Dedifferentiated amniotic fluid mesenchymal stem cell (primary cell): Measurements from ENCODE around the gene COPE.
"Not testable (repeated sequence)": the region's sequence is repeated elsewhere in the genome, so short reads cannot be mapped to it uniquely, and the experiment has no call there.

Experiments used
- DNase-seq: peaks from one replicate; pipeline ENCODE4 v3.0.0-alpha.2; 2016; ENCODE audit errors: extremely low spot score

The COPE gene

DNA sequence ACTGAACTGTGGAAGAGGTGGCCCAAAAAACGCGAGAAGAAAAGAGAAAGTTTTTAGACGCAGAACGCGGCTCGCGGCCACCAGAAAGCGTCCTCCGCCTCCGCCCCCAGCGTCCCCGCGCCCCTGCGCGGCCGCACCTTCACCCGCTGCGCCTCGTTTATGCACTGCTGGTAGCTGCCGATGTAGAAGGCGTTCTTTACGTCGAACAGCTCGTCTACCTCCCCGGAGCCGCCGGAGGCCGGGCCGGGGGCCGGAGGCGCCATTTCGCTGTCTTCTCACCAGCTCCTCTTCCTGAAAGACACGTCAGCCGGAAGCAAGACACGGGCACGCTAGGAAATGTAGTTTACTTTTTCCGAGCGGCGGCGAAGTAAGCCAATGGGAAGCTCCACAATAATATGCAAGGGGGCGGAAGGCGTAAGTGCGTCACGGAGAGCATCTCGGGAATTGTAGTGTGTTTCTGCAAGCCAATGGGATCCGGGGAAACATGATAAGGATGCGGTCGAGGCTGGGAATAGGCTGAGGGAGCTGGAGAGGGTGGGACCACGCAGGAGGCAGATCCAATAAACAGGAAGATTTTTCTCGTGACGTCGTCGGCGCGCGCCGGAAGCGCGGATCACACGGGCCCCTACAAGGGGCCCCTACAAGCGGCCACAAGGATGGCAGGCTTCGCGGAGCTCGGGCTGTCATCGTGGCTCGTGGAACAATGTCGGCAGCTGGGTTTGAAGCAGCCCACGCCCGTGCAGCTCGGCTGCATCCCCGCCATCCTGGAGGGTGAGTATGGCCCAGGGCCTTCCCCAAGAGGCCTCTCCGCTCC lies at the start of gene COPE, which contains the start of gene DDX49:
Gene COPE, minus strand, starts transcription at position 302 of the 814 bp plus-strand sequence. Its CDS starts 39 bp downstream, at position 263.
Gene DDX49, plus strand, starts transcription at position 630 of the 814 bp plus-strand sequence. Its CDS starts 27 bp downstream, at position 657.
- peak; percentile 100 for DNase-seq

GRCh38 chr19:18967358-18968146 lies 48.4 kb upstream of the COPE start:
- no peak for DNase-seq

DNA sequence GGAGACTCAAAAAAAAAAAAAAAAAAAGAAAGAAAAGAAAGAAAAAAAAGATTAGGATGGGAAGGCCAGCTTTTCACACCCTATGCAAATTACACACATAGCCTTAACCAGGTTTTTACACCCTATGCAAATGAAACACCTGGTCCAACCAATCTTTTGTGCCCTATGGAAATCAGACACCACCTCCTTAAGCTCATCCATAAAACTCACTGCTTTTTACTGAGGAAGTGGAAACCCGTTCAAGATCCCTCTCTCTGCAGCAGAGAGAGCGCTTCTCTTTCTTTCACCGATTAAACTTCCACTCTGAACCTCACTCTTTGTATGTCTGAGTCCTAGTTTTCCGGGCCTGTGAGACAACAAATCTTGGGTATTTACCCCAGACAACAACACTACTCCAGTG lies 47.1 kb upstream of the COPE start:
- DNase-seq = no peak

DNA sequence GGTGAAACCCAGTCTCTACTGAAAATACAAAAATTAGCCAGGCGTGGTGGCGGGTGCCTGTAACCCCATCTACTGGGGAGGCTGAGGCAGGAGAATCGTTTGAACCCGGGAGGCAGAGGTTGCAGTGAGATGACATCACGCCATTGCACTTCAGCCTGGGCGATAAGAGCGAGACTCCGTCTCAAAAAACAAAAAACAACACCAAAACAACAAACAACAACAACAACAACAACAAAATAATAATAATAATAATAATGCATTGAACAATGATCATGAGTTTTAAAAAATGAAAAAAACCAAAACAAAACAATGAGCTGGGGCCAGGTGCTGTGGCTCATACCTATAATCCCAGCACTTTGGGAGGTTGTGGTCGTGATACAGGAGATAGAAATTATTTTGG lies 44.9 kb upstream of the COPE start:
- no peak for DNase-seq

DNA sequence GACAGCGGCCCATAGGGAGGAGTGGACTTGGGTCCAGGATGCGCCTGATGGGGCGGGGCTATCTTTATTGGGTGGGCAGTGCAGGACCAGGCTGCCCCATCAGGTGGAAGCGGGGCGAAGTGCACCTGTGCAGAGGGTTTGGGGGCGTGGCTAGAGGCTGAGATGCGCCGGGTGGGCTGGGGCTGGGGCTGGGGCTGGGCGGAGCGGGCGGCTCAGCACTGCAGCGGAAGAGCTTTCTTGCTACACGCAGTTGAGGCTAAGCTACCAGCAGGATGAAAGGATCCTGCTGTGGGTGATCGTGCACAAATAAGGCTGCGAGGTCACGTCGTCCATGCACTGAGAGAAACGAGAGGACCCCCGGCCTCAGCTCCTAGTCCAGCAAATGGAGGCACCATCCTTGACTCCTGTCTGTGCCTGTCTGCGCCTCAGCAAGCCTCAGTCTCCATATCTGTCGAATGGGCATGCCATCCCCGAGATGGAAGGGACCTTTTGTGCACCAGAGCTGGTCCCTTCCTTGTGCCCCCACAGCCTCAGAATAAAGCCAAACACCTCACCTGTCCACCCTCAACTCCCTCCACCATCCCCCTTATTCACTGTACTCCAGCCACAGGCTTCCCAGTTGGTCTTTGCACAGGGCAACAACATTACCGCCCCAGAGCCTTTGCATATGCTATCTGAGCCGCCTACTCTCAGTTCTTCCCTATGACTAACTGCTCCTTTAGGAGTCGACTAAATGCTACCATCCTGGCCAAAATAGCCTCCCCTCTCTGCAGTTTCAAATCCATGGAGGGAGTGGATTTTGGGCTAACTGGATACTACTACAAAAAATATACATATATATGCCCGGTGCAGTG lies 42.8 kb upstream of the COPE start:
- DNase-seq = no peak

- DNase-seq = no peak
Measured at GRCh38 chr19:18960370-18960769, 41.2 kb upstream of the COPE start.

GRCh38 chr19:18955042-18955441 lies 35.9 kb upstream of the COPE start:
- DNase-seq = no peak

- DNase-seq = no peak
Measured at GRCh38 chr19:18954094-18954493, 34.9 kb upstream of the COPE start.

DNA sequence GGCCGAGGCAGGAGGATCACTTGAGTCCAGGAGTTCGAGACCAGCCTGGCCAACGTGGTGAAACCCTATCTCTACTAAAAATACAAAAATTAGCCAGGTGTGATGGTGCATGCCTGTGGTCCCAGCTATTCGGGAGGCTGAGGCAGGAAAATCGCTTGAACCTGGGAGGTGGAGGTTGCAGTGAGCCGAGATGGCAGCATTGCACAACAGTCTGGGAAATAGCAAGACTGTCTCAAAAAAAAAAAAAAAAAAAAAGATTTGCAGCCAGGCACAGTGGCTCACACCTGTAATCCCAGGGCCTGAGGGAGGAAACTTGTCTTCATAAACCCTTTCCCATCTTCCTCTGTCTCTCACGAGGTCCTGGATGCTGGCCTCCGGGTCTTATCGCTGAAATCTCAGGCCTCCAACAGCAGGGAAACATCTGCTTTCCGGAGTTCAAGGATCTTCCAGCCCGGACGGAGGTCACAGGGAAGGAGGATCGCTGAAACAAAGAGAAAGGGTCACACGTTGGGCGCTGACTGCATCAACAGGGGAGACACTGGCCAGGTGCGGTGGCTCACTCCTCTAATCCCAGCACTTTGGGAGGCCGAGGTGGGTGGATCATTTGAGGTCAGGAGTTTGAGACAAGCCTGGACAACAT lies 33.3 kb upstream of the COPE start:
- DNase-seq = not testable (repeated sequence)

GRCh38 chr19:18951721-18952281 lies 32.6 kb upstream of the COPE start:
- peak; percentile 34 for DNase-seq

DNA sequence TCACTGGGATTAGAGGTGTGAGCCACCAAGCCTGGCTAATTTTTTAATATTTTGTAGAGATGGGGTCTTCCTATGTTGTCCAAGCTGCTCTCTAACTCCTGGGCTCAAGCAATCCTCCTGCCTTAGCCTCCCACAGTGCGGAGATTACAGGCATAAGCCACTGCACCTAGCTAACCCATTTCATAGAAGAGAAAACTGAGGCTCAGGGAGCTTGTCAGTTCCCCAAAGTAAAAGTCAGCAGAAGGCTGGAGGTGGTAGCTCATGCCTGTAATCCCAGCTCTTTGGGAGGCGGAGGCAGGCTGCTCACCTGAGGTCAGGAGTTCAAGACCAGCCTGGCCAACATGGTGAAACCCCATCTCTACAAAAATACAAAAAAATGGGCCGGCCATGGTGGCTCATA lies 30.7 kb upstream of the COPE start:
- DNase-seq = no peak

- DNase-seq = no peak
Measured at GRCh38 chr19:18948976-18949356, 29.8 kb upstream of the COPE start.

GRCh38 chr19:18948075-18948975 lies 29.1 kb upstream of the COPE start:
- DNase-seq = no peak

- no peak for DNase-seq
Measured at GRCh38 chr19:18946918-18947317, 27.7 kb upstream of the COPE start.

- DNase-seq = no peak
Measured at GRCh38 chr19:18946335-18946734, 27.1 kb upstream of the COPE start.

- DNase-seq = no peak
Measured at GRCh38 chr19:18945297-18945696, 26.1 kb upstream of the COPE start.

GRCh38 chr19:18943465-18943864 lies 24.3 kb upstream of the COPE start:
- no peak for DNase-seq

DNA sequence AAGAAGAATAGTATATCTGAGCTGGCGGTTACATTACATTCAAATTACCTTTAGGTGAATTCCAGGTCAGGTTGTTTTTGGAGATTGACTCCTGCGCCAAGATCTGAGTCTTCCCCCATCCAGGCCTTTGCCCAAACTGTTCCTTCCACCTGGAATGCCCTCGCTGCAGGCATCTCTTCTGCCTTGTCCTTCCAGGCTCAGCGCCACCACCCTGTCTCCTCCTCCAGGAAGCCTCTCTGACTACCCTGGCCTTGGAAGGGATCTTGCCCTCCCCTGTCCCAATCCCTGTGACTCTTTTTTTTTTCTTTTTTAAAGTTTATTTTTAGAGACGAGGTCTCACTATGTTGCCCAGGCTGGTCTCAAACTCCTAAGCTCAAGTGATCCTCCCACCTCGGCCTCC lies 23.5 kb upstream of the COPE start:
- no peak for DNase-seq

GRCh38 chr19:18941628-18942354 lies 22.6 kb upstream of the COPE start:
- no peak for DNase-seq
